ENCODE results near the gene KSR2.
A peak's percentile ranks its signal among the peaks of the same experiment; 100 is the strongest.

KSR2 gene

GRCh38 chr12:117516034-117516433, 452.8 kb downstream of the KSR2 start:
- no peak overlapping the region for H4K12ac ChIP-seq (ENCODE audit: low read depth, low read length)
- H2AK5ac ChIP-seq (ENCODE audit: low read length) = no peak overlapping the region
- no peaks in the 10 kb centered on the region for H3K9me3 ChIP-seq (ENCODE audit: insufficient read depth, low read depth, low read length)
- H2BK120ac ChIP-seq (ENCODE audit: insufficient read depth, low read length, poor library complexity) = no peak overlapping the region
- no peak overlapping the region for H3K4me2 ChIP-seq (ENCODE audit: low read length)
- H3K4ac ChIP-seq (ENCODE audit: low read depth, low read length) = no peak overlapping the region
- no peak overlapping the region for H3K4me3 ChIP-seq (ENCODE audit: low read depth, low read length)
- H3K9ac ChIP-seq (ENCODE audit: low read length) = no peak overlapping the region
- no peak overlapping the region for H3K27ac ChIP-seq (ENCODE audit: low read depth, low read length)
- H3K23ac ChIP-seq (ENCODE audit: low read length) = no peak overlapping the region
- no peak overlapping the region for H2BK5ac ChIP-seq (ENCODE audit: low read depth, low read length, poor library complexity)
- no peak for DNase-seq
- H2BK12ac ChIP-seq (ENCODE audit: low read length) = no peak overlapping the region
- WGBS (ENCODE audit: extremely low coverage, insufficient coverage, insufficient read length) = no CpG with 5 or more reads among the region's 4 CpGs
- no peaks in the 10 kb centered on the region for H3K79me2 ChIP-seq (ENCODE audit: control insufficient read depth, insufficient read depth, low read length, poor library complexity)
- no peak overlapping the region for H4K8ac ChIP-seq (ENCODE audit: low read depth, low read length)
- H3K27me3 ChIP-seq (ENCODE audit: insufficient read depth, low read length) = no peaks in the 10 kb centered on the region
- no peak overlapping the region for H2AFZ ChIP-seq (ENCODE audit: insufficient read depth, low read length, poor library complexity)
- H3K36me3 ChIP-seq (ENCODE audit: control insufficient read depth in 1 of 2, insufficient read depth in 2 of 2, low read length in 2 of 2) = no peaks in the 10 kb centered on the region
- H3K79me1 ChIP-seq (ENCODE audit: low read length) = no peaks in the 10 kb centered on the region
- H3K14ac ChIP-seq (ENCODE audit: low read length) = no peak overlapping the region
- H3K4me1 ChIP-seq (ENCODE audit: control insufficient read depth in 1 of 2, insufficient read depth in 2 of 2, low read length in 2 of 2) = no peaks in the 10 kb centered on the region
- H4K91ac ChIP-seq (ENCODE audit: low read depth, low read length) = no peak overlapping the region
- H3K18ac ChIP-seq (ENCODE audit: low read length) = no peak overlapping the region

GRCh38 chr12:117514016-117514415, 454.8 kb downstream of the KSR2 start:
- no peaks in the 10 kb centered on the region for H3K4me1 ChIP-seq (ENCODE audit: control insufficient read depth in 1 of 2, insufficient read depth in 2 of 2, low read length in 2 of 2)
- H3K9ac ChIP-seq (ENCODE audit: low read length) = no peak overlapping the region
- no peak overlapping the region for H4K91ac ChIP-seq (ENCODE audit: low read depth, low read length)
- no peaks in the 10 kb centered on the region for H3K9me3 ChIP-seq (ENCODE audit: insufficient read depth, low read depth, low read length)
- no peaks in the 10 kb centered on the region for H3K27me3 ChIP-seq (ENCODE audit: insufficient read depth, low read length)
- no peak overlapping the region for H4K8ac ChIP-seq (ENCODE audit: low read depth, low read length)
- H3K14ac ChIP-seq (ENCODE audit: low read length) = no peak overlapping the region
- no peak overlapping the region for H3K23ac ChIP-seq (ENCODE audit: low read length)
- H2BK12ac ChIP-seq (ENCODE audit: low read length) = no peak overlapping the region
- no CpG with 5 or more reads among the region's 5 CpGs for WGBS (ENCODE audit: extremely low coverage, insufficient coverage, insufficient read length)
- no peak overlapping the region for H4K12ac ChIP-seq (ENCODE audit: low read depth, low read length)
- no peak overlapping the region for H2AFZ ChIP-seq (ENCODE audit: insufficient read depth, low read length, poor library complexity)
- no peak overlapping the region for H3K4ac ChIP-seq (ENCODE audit: low read depth, low read length)
- no peak overlapping the region for H3K4me3 ChIP-seq (ENCODE audit: low read depth, low read length)
- no peak overlapping the region for H3K4me2 ChIP-seq (ENCODE audit: low read length)
- H2BK120ac ChIP-seq (ENCODE audit: insufficient read depth, low read length, poor library complexity) = no peak overlapping the region
- H2BK5ac ChIP-seq (ENCODE audit: low read depth, low read length, poor library complexity) = no peak overlapping the region
- H3K27ac ChIP-seq (ENCODE audit: low read depth, low read length) = no peak overlapping the region
- no peak overlapping the region for H2AK5ac ChIP-seq (ENCODE audit: low read length)
- H3K36me3 ChIP-seq (ENCODE audit: control insufficient read depth in 1 of 2, insufficient read depth in 2 of 2, low read length in 2 of 2) = no peaks in the 10 kb centered on the region
- H3K79me2 ChIP-seq (ENCODE audit: control insufficient read depth, insufficient read depth, low read length, poor library complexity) = no peaks in the 10 kb centered on the region
- DNase-seq = peak in 1 of 2 donors; percentile 40
- no peaks in the 10 kb centered on the region for H3K79me1 ChIP-seq (ENCODE audit: low read length)
- no peak overlapping the region for H3K18ac ChIP-seq (ENCODE audit: low read length)

GRCh38 chr12:117513353-117513752, 455.4 kb downstream of the KSR2 start:
- H3K79me2 ChIP-seq (ENCODE audit: control insufficient read depth, insufficient read depth, low read length, poor library complexity) = no peaks in the 10 kb centered on the region
- no peak overlapping the region for H4K91ac ChIP-seq (ENCODE audit: low read depth, low read length)
- H3K4me1 ChIP-seq (ENCODE audit: control insufficient read depth in 1 of 2, insufficient read depth in 2 of 2, low read length in 2 of 2) = no peaks in the 10 kb centered on the region
- no peak overlapping the region for H3K27ac ChIP-seq (ENCODE audit: low read depth, low read length)
- H3K18ac ChIP-seq (ENCODE audit: low read length) = no peak overlapping the region
- H3K27me3 ChIP-seq (ENCODE audit: insufficient read depth, low read length) = no peaks in the 10 kb centered on the region
- no peak overlapping the region for H3K4ac ChIP-seq (ENCODE audit: low read depth, low read length)
- no peak overlapping the region for H3K23ac ChIP-seq (ENCODE audit: low read length)
- no peak overlapping the region for H4K8ac ChIP-seq (ENCODE audit: low read depth, low read length)
- WGBS (ENCODE audit: extremely low coverage, insufficient coverage, insufficient read length) = no CpG with 5 or more reads among the region's 4 CpGs
- DNase-seq = no peak
- no peak overlapping the region for H3K4me2 ChIP-seq (ENCODE audit: low read length)
- H2BK5ac ChIP-seq (ENCODE audit: low read depth, low read length, poor library complexity) = no peak overlapping the region
- H3K36me3 ChIP-seq (ENCODE audit: control insufficient read depth in 1 of 2, insufficient read depth in 2 of 2, low read length in 2 of 2) = no peaks in the 10 kb centered on the region
- H3K9ac ChIP-seq (ENCODE audit: low read length) = no peak overlapping the region
- H3K14ac ChIP-seq (ENCODE audit: low read length) = no peak overlapping the region
- no peak overlapping the region for H3K4me3 ChIP-seq (ENCODE audit: low read depth, low read length)
- H4K12ac ChIP-seq (ENCODE audit: low read depth, low read length) = no peak overlapping the region
- no peak overlapping the region for H2BK12ac ChIP-seq (ENCODE audit: low read length)
- H3K9me3 ChIP-seq (ENCODE audit: insufficient read depth, low read depth, low read length) = no peaks in the 10 kb centered on the region
- H2AFZ ChIP-seq (ENCODE audit: insufficient read depth, low read length, poor library complexity) = no peak overlapping the region
- no peak overlapping the region for H2BK120ac ChIP-seq (ENCODE audit: insufficient read depth, low read length, poor library complexity)
- H3K79me1 ChIP-seq (ENCODE audit: low read length) = no peaks in the 10 kb centered on the region
- H2AK5ac ChIP-seq (ENCODE audit: low read length) = no peak overlapping the region

- DNase-seq = no peak
- Histone ChIP-seq H3K4me1 (ENCODE audit: control insufficient read depth in 1 of 2, insufficient read depth in 2 of 2, low read length in 2 of 2) (no peaks in the 10 kb centered on the region), H3K9ac (ENCODE audit: low read length) (peak overlapping the region; percentile 24), H2AK5ac (ENCODE audit: low read length) (no peak overlapping the region), H3K4ac (ENCODE audit: low read depth, low read length) (no peak overlapping the region), H3K36me3 (ENCODE audit: control insufficient read depth in 1 of 2, insufficient read depth in 2 of 2, low read length in 2 of 2) (no peaks in the 10 kb centered on the region), H2BK120ac (ENCODE audit: insufficient read depth, low read length, poor library complexity) (no peak overlapping the region), H2AFZ (ENCODE audit: insufficient read depth, low read length, poor library complexity) (no peak overlapping the region), H4K12ac (ENCODE audit: low read depth, low read length) (no peak overlapping the region), H4K8ac (ENCODE audit: low read depth, low read length) (no peak overlapping the region), H3K79me1 (ENCODE audit: low read length) (no peaks in the 10 kb centered on the region), H3K14ac (ENCODE audit: low read length) (no peak overlapping the region), H3K4me2 (ENCODE audit: low read length) (no peak overlapping the region), H3K9me3 (ENCODE audit: insufficient read depth, low read depth, low read length) (no peaks in the 10 kb centered on the region), H4K91ac (ENCODE audit: low read depth, low read length) (no peak overlapping the region), H3K23ac (ENCODE audit: low read length) (no peak overlapping the region), H3K79me2 (ENCODE audit: control insufficient read depth, insufficient read depth, low read length, poor library complexity) (no peaks in the 10 kb centered on the region), H3K27me3 (ENCODE audit: insufficient read depth, low read length) (no peaks in the 10 kb centered on the region), H2BK5ac (ENCODE audit: low read depth, low read length, poor library complexity) (no peak overlapping the region), H2BK12ac (ENCODE audit: low read length) (no peak overlapping the region), H3K27ac (ENCODE audit: low read depth, low read length) (no peak overlapping the region), H3K18ac (ENCODE audit: low read length) (no peak overlapping the region), H3K4me3 (ENCODE audit: low read depth, low read length) (no peak overlapping the region)
Observed at GRCh38 chr12:117508468-117508867, 460.3 kb downstream of the KSR2 start.
